ENCODE data around the gene DAB2IP. TPM values are rescaled to one million over a fixed set of nuclear protein-coding genes. Genes with fewer than 3 reads are reported as not detected.

The DAB2IP gene
- total and polyA plus RNA-seq, 4 donors = 19.4 to 75.0 (median 28.7) TPM

DNA sequence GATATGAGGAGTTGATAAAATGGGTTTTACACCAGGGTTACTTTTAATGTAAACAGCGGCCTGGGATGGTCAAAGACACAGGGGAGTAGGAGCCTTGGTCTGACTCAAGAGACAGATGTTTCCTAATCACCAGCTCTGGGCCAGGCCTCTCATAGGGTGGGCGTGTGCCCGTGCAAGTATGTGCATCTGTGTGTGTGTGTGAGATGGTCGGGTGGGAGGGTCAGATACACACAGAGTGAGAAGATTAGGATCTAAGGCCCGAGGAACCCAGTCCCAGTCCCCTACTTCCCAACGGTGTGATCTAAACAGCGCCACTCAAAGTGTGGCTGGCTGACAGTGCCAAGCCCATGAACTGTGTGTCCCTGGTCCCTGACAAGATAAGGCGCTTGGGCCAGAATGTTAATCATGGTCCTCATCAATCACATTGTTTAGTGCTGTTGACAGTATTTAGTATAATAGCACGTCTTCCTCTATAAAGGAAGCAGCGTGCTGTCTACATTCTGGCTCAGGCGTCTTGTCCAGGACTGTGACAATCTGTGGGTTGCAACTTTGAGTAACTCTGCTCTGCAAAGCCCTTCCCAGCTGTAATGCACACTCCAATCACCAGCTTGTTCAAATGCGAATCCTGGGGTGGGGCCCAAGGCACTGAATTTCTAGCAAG, 173.7 kb downstream of the DAB2IP start:
- Histone ChIP-seq H3K27me3 (ENCODE audit: control insufficient read depth in 3 of 3, insufficient read depth in 3 of 3, low read length in 2 of 3) (no peaks in the 10 kb centered on the region), H3K4me1 (ENCODE audit: control insufficient read depth in 5 of 5, insufficient read depth in 5 of 5, low read length in 5 of 5) (peaks cover 0 to 9% (median 6%) of the 10 kb centered on the region in 5 donors), H3K4me3 (no peak overlapping the region), H3K36me3 (ENCODE audit: control insufficient read depth in 4 of 4, insufficient read depth in 4 of 4, low read length in 4 of 4) (peaks cover 0 to 2% (median 0%) of the 10 kb centered on the region in 4 donors), H3K27ac (ENCODE audit: low read depth in 1 of 2, low read length in 1 of 2) (no peak overlapping the region), H3K9me3 (ENCODE audit: control insufficient read depth in 4 of 4, insufficient read depth in 3 of 4, low read length in 3 of 4) (no peaks in the 10 kb centered on the region), H3K9ac (ENCODE audit: insufficient read depth in 1 of 2, low read length in 2 of 2) (no peak overlapping the region)
- peak in 1 of 3 donors; percentile 37 for DNase-seq
- WGBS, 2 donors = 66 to 71% methylated on average over 12 of the region's 12 CpGs
- TF ChIP-seq, protein P1, sequence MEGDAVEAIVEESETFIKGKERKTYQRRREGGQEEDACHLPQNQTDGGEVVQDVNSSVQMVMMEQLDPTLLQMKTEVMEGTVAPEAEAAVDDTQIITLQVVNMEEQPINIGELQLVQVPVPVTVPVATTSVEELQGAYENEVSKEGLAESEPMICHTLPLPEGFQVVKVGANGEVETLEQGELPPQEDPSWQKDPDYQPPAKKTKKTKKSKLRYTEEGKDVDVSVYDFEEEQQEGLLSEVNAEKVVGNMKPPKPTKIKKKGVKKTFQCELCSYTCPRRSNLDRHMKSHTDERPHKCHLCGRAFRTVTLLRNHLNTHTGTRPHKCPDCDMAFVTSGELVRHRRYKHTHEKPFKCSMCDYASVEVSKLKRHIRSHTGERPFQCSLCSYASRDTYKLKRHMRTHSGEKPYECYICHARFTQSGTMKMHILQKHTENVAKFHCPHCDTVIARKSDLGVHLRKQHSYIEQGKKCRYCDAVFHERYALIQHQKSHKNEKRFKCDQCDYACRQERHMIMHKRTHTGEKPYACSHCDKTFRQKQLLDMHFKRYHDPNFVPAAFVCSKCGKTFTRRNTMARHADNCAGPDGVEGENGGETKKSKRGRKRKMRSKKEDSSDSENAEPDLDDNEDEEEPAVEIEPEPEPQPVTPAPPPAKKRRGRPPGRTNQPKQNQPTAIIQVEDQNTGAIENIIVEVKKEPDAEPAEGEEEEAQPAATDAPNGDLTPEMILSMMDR (IDR thresholded peaks at IDR 0.05; ENCODE audit: control extremely low read depth, extremely low read depth) = no peak
- no peak for ATAC-seq (ENCODE audit: insufficient read depth, low FRiP score)

DNA sequence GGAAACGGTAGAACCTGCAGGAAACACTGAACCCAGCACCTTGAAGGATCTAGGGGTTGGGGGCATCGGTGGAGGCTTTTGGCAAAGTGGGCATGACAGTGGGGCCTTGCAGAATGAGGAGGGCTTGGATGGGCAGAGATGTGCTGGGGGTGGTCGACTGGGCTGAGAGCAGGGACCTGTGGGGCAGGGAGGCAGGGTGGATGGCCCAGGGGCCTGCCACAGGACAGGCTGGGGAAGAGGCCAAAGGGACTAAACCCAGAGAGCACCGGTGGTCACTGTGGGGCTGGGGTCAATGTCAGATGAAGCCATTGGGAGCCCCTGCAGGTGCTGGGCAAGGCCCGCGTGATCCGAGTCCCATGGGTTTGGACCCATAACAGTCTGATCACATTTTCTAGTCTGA, 175.3 kb downstream of the DAB2IP start:
- no peak for DNase-seq

DNA sequence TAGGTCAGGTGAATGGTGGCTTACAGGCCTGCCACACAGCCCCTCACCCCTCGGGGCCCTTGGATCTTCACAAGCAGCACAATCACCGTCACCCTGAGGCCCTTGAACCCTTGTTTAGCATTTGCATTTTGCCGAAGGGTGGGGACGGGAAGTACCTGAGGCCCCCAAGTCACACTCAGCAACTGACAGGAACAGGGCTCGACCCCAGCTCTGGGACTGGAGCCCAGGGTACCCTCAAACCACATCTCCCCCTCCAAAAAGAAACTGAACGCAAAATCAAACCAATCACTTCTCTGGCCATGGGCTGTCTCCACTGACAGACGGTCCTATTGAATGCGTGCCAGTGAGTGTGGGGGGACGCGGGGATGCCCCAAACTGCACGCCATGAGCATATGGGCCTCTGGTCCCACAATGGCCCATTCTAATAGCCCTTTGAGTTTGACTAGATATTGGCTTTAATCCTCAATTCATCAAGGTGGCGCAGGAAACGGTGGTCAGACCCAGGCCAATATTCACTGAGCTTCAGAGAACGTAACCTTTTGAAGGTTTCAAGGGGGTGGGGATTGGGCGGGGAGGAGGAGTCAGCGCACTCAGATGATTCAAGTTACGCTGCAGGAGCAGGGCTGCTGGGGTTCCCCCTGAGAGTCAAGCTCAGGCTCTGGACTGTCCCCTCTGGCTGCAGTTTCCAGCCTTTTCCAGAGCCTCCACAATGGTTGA, 176.0 kb downstream of the DAB2IP start:
- no peak for DNase-seq

More for the DNA sequence above, 175.3 kb downstream of the DAB2IP start:
- no peaks in the 10 kb centered on the region for H3K9me3 ChIP-seq (ENCODE audit: control insufficient read depth in 4 of 4, insufficient read depth in 3 of 4, low read length in 3 of 4)
- no peak overlapping the region for H3K27ac ChIP-seq (ENCODE audit: low read depth in 1 of 2, low read length in 1 of 2)
- ATAC-seq (ENCODE audit: insufficient read depth, low FRiP score) = no peak
- TF ChIP-seq, protein P1 (IDR thresholded peaks at IDR 0.05; ENCODE audit: control extremely low read depth, extremely low read depth) = no peak
- no peak overlapping the region for H3K9ac ChIP-seq (ENCODE audit: insufficient read depth in 1 of 2, low read length in 2 of 2)
- no peaks in the 10 kb centered on the region for H3K36me3 ChIP-seq (ENCODE audit: control insufficient read depth in 4 of 4, insufficient read depth in 4 of 4, low read length in 4 of 4)
- peaks cover 0 to 9% (median 6%) of the 10 kb centered on the region in 5 donors for H3K4me1 ChIP-seq (ENCODE audit: control insufficient read depth in 5 of 5, insufficient read depth in 5 of 5, low read length in 5 of 5)
- H3K27me3 ChIP-seq (ENCODE audit: control insufficient read depth in 3 of 3, insufficient read depth in 3 of 3, low read length in 2 of 3) = no peaks in the 10 kb centered on the region
- 93 to 94% methylated on average over 7 of the region's 7 CpGs for WGBS, 2 donors
- H3K4me3 ChIP-seq = no peak overlapping the region

More for the DNA sequence above, 176.0 kb downstream of the DAB2IP start:
- Histone ChIP-seq H3K9me3 (ENCODE audit: control insufficient read depth in 4 of 4, insufficient read depth in 3 of 4, low read length in 3 of 4) (no peaks in the 10 kb centered on the region), H3K4me1 (ENCODE audit: control insufficient read depth in 5 of 5, insufficient read depth in 5 of 5, low read length in 5 of 5) (peaks cover 0 to 9% (median 6%) of the 10 kb centered on the region in 5 donors), H3K27ac (ENCODE audit: low read depth in 1 of 2, low read length in 1 of 2) (no peak overlapping the region), H3K36me3 (ENCODE audit: control insufficient read depth in 4 of 4, insufficient read depth in 4 of 4, low read length in 4 of 4) (no peaks in the 10 kb centered on the region), H3K4me3 (no peak overlapping the region), H3K9ac (ENCODE audit: insufficient read depth in 1 of 2, low read length in 2 of 2) (no peak overlapping the region), H3K27me3 (ENCODE audit: control insufficient read depth in 3 of 3, insufficient read depth in 3 of 3, low read length in 2 of 3) (no peaks in the 10 kb centered on the region)
- TF ChIP-seq, protein P1 (IDR thresholded peaks at IDR 0.05; ENCODE audit: control extremely low read depth, extremely low read depth) = no peak
- 94 to 95% methylated on average over 17 of the region's 17 CpGs for WGBS, 2 donors
- ATAC-seq (ENCODE audit: insufficient read depth, low FRiP score) = no peak
